BE2C (cell line): ENCODE measurements around the gene B3GAT3.
"Not testable (repeated sequence)": the region's sequence is repeated elsewhere in the genome, so short reads cannot be mapped to it uniquely, and the experiment has no call there.

ENCODE experiments used
- DNase-seq: peaks from one replicate; pipeline ENCODE4 v3.0.0-alpha.2; 2020
- H3K27me3 ChIP-seq: fragments of 250-450 bp; sonication (Bioruptor Pico); 2 replicates; pipeline ENCODE4 v1.5.1; 2020; ENCODE audit warnings: mild to moderate bottlenecking
- H3K36me3 ChIP-seq: fragments of 250-450 bp; sonication (Bioruptor Pico); 2 replicates; pipeline ENCODE4 v1.5.1; 2020; ENCODE audit warnings: mild to moderate bottlenecking
- H3K4me1 ChIP-seq: fragments of 250-450 bp; sonication (Bioruptor Pico); 2 replicates; pipeline ENCODE4 v1.5.1; 2020
- H3K4me3 ChIP-seq: 2 replicates; pipeline ENCODE4 v1.5.1; 2011; ENCODE audit warnings: low read depth, low read length
- H3K9me3 ChIP-seq: fragments of 250-450 bp; sonication (Bioruptor Pico); 2 replicates; pipeline ENCODE4 v1.5.1; 2020
- CTCF ChIP-seq: IDR thresholded peaks from 2 replicates; pipeline ENCODE4 v1.5.1; 2012; ENCODE audit warnings: mild to moderate bottlenecking, low read depth, low read length

The B3GAT3 gene

GRCh38 chr11:62573592-62574362 lies 48.0 kb downstream of the B3GAT3 start, which contains the start of gene EEF1G:
EEF1G (minus strand) TSS chr11:62573891; CDS start chr11:62573842, 49 bp downstream.
- no peaks in the 10 kb centered on the region for H3K27me3 ChIP-seq
- peak; percentile 94 for DNase-seq
- H3K9me3 ChIP-seq: no peaks in the 10 kb centered on the region
- no peaks in the 10 kb centered on the region for H3K4me1 ChIP-seq
- no peak for TF ChIP-seq CTCF
- peak within 1 kb of the TSS; percentile 92 for H3K4me3 ChIP-seq
- peaks cover 40% of the 10 kb centered on the region for H3K36me3 ChIP-seq

DNA sequence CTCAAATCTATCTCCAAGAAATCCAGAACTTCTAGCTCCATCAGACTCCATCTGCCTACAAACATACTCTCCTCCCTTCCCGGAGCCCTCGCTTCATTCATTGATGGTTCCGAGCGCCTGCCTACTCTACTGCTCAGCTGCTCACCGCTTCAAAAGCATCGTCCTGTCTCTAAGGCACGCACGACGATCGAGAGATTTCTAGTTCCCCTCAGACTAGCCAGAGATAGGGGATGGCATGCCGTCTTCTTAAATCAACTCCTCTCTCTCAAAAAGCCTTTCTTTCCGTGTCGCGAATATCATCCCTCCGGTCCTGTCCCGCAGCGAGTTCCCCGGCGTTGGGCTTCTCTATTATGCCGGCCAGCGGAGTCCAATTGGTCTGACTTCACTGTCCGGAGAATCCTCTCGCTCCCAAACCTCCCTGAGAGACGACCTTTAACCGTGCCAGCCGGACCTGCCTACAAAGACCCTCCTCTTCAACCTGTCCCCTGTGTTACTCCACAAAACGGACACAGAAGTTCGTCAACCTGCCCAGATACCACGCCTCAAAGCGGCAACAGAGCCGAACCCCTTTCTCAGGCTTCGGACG lies 48.7 kb downstream of the B3GAT3 start:
- Histone ChIP-seq H3K4me3 (peak overlapping the region; percentile 92), H3K36me3 (peaks cover 44% of the 10 kb centered on the region), H3K4me1 (no peaks in the 10 kb centered on the region), H3K9me3 (no peaks in the 10 kb centered on the region), H3K27me3 (no peaks in the 10 kb centered on the region)
- DNase-seq: no peak
- no peak for TF ChIP-seq CTCF

DNA sequence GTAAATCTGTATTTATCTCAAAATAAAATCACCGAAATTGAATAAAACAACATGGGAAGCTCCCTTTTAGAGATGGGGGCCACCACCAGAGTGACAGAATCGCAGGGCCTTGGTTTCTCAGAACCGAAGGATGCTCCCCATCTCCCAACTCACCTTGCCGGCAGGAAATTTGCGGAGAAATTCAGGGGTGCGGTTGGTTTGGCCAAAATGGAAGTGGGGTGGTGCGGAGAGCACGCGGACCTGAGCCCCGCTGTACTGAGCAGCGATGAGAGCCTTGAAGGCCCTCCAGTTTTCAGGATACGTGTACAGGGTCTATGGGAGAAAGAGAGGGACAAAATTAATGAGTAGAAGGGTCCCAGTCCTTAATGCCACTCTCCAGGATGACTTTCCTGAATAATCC lies 49.4 kb downstream of the B3GAT3 start:
- H3K4me3 ChIP-seq: peak overlapping the region; percentile 92
- H3K27me3 ChIP-seq: no peaks in the 10 kb centered on the region
- H3K4me1 ChIP-seq: no peaks in the 10 kb centered on the region
- no peak for TF ChIP-seq CTCF
- peaks cover 44% of the 10 kb centered on the region for H3K36me3 ChIP-seq
- no peak for DNase-seq
- H3K9me3 ChIP-seq: no peaks in the 10 kb centered on the region

- not testable (repeated sequence) for H3K4me1 ChIP-seq, H3K4me3 ChIP-seq
- H3K36me3 ChIP-seq: peaks cover 54% of the 10 kb centered on the region
Measured at GRCh38 chr11:62571493-62571892, 50.3 kb downstream of the B3GAT3 start.

GRCh38 chr11:62570903-62571302 lies 50.9 kb downstream of the B3GAT3 start:
- not testable (repeated sequence) for H3K4me3 ChIP-seq, H3K4me1 ChIP-seq
- peaks cover 60% of the 10 kb centered on the region for H3K36me3 ChIP-seq

More at GRCh38 chr11:62571493-62571892, 50.3 kb downstream of the B3GAT3 start:
- not testable (repeated sequence) for H3K9me3 ChIP-seq, DNase-seq, H3K27me3 ChIP-seq

DNA sequence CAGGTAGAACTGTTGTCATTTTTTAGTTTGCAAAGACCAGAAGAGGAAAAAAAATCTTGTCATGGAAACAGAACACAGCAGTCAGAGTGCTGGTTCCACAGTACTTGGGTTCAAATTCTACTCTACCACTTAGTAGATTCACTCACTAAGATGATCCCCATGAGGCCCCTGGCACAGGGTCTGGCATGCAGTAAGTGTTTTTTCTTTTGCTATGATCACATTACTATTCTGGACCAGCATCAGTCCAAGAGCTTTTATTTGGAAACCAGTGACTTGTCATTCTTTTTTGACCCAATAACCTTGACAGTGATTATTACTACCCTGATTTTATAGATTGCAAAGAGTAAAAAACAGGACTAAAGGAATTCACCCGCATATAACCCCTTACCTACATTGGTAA lies 52.2 kb downstream of the B3GAT3 start:
- Histone ChIP-seq H3K4me1 (no peaks in the 10 kb centered on the region), H3K9me3 (no peaks in the 10 kb centered on the region), H3K36me3 (peaks cover 65% of the 10 kb centered on the region), H3K4me3 (no peak overlapping the region), H3K27me3 (no peaks in the 10 kb centered on the region)
- TF ChIP-seq CTCF: no peak
- no peak for DNase-seq

More at GRCh38 chr11:62570903-62571302, 50.9 kb downstream of the B3GAT3 start:
- H3K9me3 ChIP-seq, H3K27me3 ChIP-seq, DNase-seq: not testable (repeated sequence)

- Histone ChIP-seq H3K4me1 (no peaks in the 10 kb centered on the region), H3K27me3 (no peaks in the 10 kb centered on the region), H3K9me3 (no peaks in the 10 kb centered on the region), H3K4me3 (no peak overlapping the region), H3K36me3 (peaks cover 71% of the 10 kb centered on the region)
- TF ChIP-seq CTCF: no peak
- DNase-seq: no peak
Measured at GRCh38 chr11:62567018-62567633, 54.7 kb downstream of the B3GAT3 start.
